SH-SY5Y (cell line): ENCODE data around the gene ETV3L.

Experiments used
- GATA2 ChIP-seq: IDR thresholded peaks from 2 replicates; pipeline ENCODE4 v1.6.1; 2011; ENCODE audit warnings: mild to moderate bottlenecking, low read depth, low read length
- GATA3 ChIP-seq: IDR thresholded peaks from 2 replicates; pipeline ENCODE4 v1.6.1; 2011; ENCODE audit warnings: low read depth, mild to moderate bottlenecking, low read length, moderate library complexity

GRCh38 chr1:157113631-157114030, 14.0 kb upstream of the ETV3L start:
- TF ChIP-seq GATA3 (no peak), GATA2 (no peak)
